NK-92 (cell line): ENCODE results near the gene CDON.
"Not testable (repeated sequence)": the region's sequence is repeated elsewhere in the genome, so short reads cannot be mapped to it uniquely, and the experiment has no call there.

Source experiments
- DNase-seq: peaks from one replicate; lab custom pipeline; 2025; ENCODE audit not compliant: unreplicated experiment; lab: John Stamatoyannopoulos, UW

The CDON gene

DNA sequence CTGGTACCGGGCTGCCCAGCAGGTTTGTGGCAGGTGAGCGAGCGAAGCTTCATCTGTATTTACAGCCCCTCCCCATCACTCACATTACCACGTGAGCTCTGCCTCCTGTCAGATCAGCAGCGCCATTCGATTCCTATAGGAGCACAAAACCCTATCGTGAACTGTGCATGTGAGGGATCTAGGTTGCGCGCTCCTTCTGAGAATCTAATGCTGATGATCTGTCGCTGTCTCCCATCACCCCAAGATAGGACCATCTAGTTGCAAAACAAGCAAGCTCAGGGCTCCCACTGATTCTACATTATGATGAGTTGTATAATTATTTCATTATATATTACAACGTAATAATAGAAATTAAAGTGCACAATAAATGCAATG lies 132.6 kb downstream of the CDON start:
- DNase-seq: no peak

DNA sequence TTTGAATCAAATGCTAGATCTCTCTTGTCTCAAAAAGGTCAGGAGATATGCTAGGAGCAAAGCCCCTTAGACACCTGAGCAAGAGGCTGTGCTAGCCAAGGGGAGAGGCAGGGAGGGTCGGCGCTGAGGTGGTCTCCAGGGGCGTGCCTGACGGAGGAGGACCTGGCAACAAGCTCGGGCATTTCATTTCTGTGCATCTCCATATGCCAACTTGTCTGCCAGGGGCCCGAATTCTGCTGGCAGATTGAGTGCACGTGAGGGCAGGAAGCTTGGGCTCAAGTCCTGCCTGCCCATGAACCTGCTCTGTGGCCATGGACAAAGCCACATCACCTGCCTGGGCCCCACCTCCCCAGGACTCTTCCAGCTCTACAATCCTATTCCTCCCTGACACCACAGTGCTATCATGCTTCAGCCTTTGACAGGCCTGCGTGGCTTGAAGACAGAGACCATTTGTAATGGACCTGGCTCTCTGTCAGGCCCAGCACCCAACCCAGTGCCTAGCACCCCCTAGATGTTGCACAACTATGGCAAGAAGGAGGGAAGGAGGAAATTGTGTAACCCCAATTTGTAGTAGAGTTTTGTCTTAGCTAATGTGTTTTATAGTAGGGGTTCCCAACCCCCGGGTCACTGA lies 133.1 kb downstream of the CDON start:
- DNase-seq: no peak

DNA sequence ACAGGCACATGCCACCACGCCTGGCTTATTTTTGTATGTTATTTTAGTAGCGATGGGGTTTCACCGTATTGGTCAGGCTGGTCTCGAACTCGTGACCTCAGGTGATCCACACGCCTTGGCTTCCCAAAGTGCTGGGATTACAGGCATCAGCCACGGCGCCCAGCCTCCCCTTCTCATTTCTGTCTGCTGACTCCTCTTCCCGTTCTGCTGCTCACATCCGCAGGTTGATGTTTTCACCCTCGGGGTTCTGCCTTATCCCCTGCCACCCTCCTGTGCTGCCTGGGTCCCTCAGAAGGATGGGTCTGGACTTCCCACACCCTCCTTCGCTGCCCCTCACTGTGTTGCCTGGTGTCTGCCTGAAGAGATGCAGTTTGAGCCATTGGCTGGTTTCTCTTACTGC lies 136.0 kb downstream of the CDON start:
- no peak for DNase-seq

DNA sequence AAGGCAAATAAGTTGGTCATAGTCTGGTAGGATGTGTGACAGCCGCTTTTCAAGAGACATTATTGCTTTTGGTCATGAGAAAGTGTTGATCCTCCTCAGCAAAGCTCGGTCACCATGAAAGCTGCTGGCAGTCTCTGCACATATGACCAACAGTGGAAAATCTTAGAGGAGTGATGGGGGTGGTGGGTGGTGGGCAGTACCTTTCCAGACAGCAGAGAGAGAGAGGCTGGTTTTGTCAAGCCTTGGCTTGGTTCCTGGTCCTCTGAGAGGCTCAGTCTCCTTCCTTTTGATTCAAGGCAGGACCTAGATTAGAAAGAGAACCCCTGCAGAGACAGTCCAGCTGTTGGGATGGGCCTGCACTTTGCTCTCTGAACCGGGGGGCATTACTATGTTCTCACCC lies 136.9 kb downstream of the CDON start:
- DNase-seq: no peak

DNA sequence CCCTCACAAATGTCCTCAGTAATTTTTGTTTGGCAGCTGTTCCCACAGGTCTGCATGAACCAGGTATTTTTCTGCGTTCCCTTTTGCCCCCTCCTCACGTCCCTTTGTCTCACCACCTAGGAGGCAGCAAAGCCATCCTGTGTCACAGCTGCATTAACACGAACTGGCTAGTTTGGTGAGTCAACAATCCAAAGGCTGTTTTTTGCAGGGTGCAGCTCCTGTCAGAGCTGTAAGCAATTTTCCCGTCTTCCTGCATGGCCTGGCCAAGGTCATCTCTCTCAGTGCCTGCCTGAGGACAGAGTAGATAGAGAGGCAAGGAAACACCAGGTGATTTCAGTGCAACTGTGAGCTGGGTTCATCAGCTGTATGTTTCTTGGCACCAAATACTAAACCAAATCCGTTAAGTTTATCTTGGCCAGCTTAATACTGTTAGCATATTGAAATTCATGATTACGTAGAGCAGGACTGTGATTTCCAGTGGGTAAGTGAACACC lies 137.4 kb downstream of the CDON start:
- DNase-seq: no peak

DNA sequence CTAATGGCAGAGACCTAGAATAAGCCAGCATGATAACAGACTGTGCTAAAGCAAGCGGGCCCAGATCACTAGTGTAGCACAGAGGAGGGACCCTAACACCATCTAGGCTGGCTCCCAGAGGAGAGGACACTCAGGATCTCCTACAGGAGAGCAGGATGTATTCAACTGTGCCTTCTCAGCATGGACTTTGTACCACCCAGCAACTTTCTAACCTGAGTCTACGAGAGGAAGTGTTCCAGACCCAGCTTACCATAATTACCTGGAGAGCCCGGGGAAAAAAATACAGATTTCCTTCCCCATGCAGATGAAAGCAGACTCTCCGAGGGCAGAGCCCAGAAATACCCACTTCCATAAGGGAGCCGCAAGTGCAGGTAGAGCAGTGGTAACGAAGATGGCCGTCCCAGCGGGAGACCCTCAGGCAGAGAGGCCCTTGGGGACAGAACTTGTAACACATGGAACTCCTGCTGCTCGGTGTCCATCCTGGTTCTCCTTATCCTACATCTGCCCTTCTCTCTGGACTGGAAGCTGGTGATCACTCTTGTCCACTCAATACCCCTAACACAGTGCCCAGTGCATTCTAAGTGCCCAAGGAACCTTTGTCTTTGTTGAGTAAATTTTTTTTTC lies 138.2 kb downstream of the CDON start:
- no peak for DNase-seq

DNA sequence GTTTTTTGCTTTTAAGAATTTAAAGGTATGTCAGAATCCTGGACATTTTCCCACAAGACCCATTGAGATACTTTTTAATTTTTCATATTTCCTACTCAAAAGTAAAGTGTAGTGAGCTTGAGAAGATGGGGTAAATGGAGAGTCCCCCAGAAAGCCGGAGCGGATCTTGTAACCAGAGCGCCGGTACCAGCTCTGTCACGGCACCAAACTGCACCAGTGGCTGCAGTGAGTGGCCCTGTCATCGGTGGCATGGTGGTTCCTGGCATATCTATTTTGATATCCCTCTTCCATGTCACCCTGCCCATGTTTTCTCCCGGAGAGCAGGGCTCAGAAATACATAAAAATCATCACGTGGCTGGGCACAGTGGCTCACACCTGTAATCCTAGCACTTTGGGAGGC lies 139.0 kb downstream of the CDON start:
- DNase-seq: no peak

DNA sequence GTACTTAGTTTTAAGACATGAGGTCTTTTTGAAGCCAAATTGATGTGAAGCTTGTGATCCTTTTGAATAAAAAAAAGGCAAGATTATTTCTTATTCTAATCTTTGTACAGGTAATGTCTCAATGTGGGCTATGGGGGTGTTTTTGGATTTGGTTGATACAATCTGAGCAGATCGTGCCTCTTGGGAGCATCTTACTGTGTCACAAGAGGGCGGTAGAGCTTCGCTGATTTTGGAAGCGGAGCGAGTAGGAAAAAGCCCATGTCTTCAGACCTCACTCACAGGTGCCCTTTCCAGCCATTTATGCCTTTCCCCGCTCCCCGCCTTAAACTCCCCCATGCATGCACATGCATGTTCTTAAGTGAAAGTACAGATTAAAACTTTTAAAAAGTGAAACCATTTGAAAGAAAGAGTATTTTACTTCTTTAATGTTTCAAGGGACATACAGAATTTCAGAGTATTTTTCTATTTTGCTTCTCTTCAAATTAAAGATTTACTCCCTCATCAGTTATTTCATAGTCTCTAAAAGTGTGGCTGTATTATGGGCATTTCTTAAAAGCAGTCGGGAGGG lies 139.6 kb downstream of the CDON start:
- no peak for DNase-seq

DNA sequence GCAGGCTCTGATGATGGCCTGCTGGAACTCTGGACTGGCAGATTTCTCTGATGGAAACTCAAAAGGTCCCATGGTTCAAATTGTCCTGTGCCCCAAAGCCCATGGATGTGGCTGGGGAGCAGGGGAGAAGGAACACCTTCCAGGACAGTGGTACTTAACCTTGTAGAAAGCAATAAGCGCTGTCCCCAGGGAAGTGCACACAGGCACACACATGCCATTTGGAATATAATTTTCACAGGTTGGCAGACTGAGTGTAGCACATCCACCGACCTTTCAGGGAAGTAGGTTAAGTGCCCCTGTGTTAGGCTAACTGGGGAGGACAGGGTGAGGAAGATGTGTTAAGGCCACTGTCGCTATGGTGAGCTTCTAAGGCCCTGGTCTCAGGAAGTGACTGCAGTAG lies 140.5 kb downstream of the CDON start:
- DNase-seq: no peak

DNA sequence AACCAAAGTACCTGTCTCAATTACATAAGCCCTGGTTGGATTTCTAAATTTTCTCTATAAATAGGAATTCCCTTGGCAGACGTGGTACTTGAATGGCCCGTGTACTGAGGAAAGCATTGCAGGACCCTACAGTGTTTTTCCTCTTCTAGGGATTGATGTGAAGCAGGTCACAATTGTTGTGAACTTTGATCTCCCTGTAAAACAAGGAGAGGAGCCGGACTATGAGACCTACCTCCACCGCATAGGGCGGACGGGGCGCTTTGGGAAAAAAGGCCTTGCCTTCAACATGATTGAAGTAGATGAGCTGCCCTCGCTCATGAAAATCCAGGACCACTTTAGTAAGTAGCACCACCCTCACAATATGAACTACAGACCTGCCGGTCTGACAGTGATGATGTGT lies 141.6 kb downstream of the CDON start:
- no peak for DNase-seq

DNA sequence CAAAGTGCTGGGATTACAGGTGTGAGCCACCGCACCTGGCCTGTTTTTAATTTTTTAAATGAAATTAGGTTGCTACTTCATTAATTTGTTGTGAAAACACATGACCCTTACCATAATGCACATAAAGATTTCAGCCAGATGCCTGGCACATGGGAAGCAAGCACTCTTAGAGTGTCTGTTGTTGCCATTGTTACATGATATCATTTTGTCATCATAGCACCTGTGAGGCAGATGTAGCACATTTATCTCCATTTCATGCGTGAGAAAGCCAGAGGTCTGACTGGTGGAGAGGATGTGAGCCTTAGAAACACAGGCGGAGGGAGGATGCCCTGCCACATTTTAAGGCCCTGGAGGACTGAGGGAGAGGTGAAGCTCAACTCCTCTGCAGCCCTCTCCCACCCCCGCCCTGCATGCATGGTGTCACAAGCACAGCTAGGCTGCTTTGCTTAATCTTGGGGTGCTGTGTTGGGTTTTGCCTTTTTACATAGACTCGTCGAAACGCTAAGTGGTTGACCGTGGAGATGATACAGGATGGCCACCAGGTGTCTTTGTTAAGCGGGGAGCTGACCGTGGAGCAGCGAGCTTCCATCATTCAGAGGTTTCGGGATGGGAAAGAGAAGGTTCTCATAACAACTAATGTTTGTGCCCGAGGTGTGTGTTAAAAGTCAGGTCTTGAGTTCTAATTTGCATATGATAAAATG lies 144.4 kb downstream of the CDON start:
- DNase-seq: no peak

DNA sequence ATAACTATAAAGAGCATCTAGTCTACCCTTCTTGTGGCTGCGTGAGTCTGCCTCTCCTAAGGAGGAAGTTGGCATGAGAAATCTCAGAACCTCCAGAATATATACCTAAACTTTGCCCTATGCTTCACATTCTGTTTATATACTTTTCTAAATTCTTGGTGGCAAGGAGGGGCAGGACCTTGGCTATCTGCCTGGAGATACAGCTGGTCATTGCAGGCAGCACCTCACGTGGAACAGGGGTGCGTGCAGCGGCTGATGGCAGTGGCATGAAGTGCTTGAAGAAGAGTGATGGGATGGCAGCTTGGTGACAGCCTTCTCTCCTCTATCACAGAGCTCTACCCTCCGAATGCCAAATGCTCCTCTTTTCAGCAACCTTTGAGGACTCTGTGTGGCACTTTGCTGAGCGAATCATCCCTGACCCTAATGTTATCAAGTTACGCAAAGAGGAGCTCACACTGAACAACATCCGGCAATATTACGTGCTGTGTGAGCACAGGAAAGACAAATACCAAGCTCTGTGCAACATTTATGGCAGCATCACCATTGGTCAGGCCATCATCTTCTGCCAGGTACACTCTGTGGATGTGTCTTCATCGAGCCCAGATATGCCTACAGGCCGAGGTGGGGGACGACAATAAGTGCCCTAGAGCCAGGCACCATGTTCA lies 145.9 kb downstream of the CDON start:
- DNase-seq: no peak

DNA sequence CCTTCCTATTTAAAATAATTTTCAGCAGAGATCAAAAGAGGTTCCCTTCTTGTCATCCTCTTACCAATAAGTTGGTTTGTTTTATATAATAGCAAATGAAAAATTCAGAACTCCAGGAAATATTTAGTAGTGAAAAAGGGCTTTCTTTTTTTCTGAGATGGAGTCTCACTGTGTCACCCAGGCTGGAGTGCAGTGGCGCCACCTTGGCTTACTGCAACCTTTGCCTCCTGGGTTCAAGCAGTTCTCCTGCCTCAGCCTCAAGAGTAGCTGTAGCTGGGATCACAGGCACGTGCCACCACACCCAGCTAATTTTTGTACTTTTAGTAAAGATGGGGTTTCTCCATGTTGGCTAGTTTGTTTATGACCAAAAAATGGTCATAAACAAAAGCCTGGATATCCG lies 148.1 kb downstream of the CDON start:
- DNase-seq: not testable (repeated sequence)

DNA sequence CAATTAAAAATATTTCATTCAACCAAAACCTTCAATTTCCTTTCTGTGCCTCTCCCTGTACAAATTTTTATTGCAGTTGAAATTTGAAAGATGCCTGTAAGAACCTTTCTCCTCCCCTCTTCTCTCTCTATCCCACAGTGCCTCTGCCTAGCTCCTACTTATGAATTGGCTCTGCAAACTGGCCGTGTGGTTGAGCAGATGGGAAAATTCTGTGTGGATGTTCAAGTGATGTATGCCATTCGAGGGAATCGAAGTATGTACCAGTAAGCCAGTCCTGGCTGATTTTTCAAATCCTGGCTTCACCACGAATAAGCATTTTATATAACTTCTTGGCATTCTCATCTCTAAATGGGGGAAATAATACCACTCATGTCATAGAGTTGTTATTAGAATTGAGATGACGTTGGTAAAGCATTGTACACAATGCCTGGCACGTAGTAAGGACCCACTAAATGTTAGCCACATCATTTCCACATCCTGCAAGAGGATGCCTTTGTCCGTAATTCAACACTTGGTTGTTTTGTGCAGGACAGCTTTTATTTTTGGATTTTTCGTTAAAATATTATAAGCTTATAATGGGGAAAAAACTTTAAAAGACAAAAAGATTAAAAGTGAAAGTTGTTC lies 152.3 kb downstream of the CDON start:
- no peak for DNase-seq
